ENCODE results near the gene PIK3CD. TPM values are rescaled to one million over a fixed set of nuclear protein-coding genes. Genes with fewer than 3 reads are reported as not detected.

PIK3CD gene
- total RNA-seq, 1 experiment from 2014 or later: 10.3 TPM

DNA sequence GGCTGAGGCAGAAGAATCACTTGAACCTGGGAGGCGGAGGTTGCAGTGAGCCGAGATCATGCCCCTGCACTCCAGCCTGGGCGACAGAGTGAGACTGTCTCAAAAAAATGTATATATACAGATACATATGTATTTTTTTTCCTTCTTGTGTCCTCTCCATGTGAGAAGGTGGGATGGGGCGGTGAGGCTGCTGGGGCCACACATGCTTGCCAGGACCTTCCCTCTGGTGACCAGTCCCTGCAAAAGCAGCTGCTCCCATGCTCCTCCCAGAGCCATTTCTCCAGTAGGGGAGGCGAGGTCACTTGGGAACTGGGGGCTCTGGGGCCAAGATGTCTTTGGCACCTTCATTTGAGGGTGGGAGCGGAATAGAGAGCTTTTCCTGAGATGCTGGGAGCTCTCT is 74.9 kb downstream of the PIK3CD start:
- no TSS peak for BruUV-seq (replicated peaks)
- no peak for TF ChIP-seq EZH2 (IDR thresholded peaks at IDR 0.05; ENCODE audit: low read depth)
- TF ChIP-seq CTCF (conservative IDR thresholded peaks at IDR 0.05): no peak
- Histone ChIP-seq H3K4me3 (no peak overlapping the region), H3F3A (ENCODE audit: insufficient read depth, low read depth) (no peaks in the 10 kb centered on the region), H3K27ac (no peak overlapping the region), H3K36me3 (ENCODE audit: low read depth) (no peaks in the 10 kb centered on the region), H2AFZ (no peak overlapping the region), H3K79me2 (ENCODE audit: low read depth) (no peaks in the 10 kb centered on the region), H3K9me2 (ENCODE audit: insufficient read depth) (no peaks in the 10 kb centered on the region), H3K27me3 (ENCODE audit: insufficient read depth, low read depth) (no peaks in the 10 kb centered on the region), H3K9me3 (ENCODE audit: insufficient read depth, low read depth) (no peaks in the 10 kb centered on the region), H3K4me1 (replicated peaks; ENCODE audit: insufficient read depth) (no peaks in the 10 kb centered on the region), H3K4me2 (no peak overlapping the region), H4K20me1 (ENCODE audit: insufficient read depth) (no peaks in the 10 kb centered on the region; the same call in 1 of the 2 replicates)
- no peak for DNase-seq
- POLR2A ChIA-PET (ENCODE audit: unreplicated experiment): no interaction called here
- intact Hi-C loops (cut with micrococcal nuclease; ENCODE audit: unreplicated experiment): no loop called here
- CTCF ChIA-PET: no interaction called here

GRCh38 chr1:9726905-9727595 is 75.5 kb downstream of the PIK3CD start:
- H3K4me3 ChIP-seq: no peak overlapping the region
- H3K4me2 ChIP-seq: no peak overlapping the region
- no peak for DNase-seq
- H3K36me3 ChIP-seq (ENCODE audit: low read depth): no peaks in the 10 kb centered on the region
- H3K27me3 ChIP-seq (ENCODE audit: insufficient read depth, low read depth): no peaks in the 10 kb centered on the region
- H3K4me1 ChIP-seq (replicated peaks; ENCODE audit: insufficient read depth): no peaks in the 10 kb centered on the region
- TF ChIP-seq CTCF (conservative IDR thresholded peaks at IDR 0.05) (no peak), EZH2 (IDR thresholded peaks at IDR 0.05; ENCODE audit: low read depth) (no peak)
- no TSS peak for BruUV-seq (replicated peaks)
- ChIA-PET POLR2A (ENCODE audit: unreplicated experiment) (no interaction called here), CTCF (interaction anchor here (0.6 kb wide), 1 partner anchor 15 kb away, joined by 4 read pairs; no protein-coding TSS in a partner anchor)
- H4K20me1 ChIP-seq (ENCODE audit: insufficient read depth): no peaks in the 10 kb centered on the region; the same call in 1 of the 2 replicates
- H2AFZ ChIP-seq: no peak overlapping the region
- no peaks in the 10 kb centered on the region for H3K9me2 ChIP-seq (ENCODE audit: insufficient read depth)
- H3K9me3 ChIP-seq (ENCODE audit: insufficient read depth, low read depth): no peaks in the 10 kb centered on the region
- no peaks in the 10 kb centered on the region for H3K79me2 ChIP-seq (ENCODE audit: low read depth)
- intact Hi-C loops (cut with micrococcal nuclease; ENCODE audit: unreplicated experiment): no loop called here
- H3F3A ChIP-seq (ENCODE audit: insufficient read depth, low read depth): no peaks in the 10 kb centered on the region
- no peak overlapping the region for H3K27ac ChIP-seq

GRCh38 chr1:9728451-9729295 is 77.1 kb downstream of the PIK3CD start:
- CTCF ChIA-PET: no interaction called here
- H3F3A ChIP-seq (ENCODE audit: insufficient read depth, low read depth): no peaks in the 10 kb centered on the region
- TF ChIP-seq CTCF (conservative IDR thresholded peaks at IDR 0.05) (no peak), EZH2 (IDR thresholded peaks at IDR 0.05; ENCODE audit: low read depth) (no peak)
- no peaks in the 10 kb centered on the region for H3K9me2 ChIP-seq (ENCODE audit: insufficient read depth)
- no peaks in the 10 kb centered on the region for H3K79me2 ChIP-seq (ENCODE audit: low read depth)
- no peaks in the 10 kb centered on the region for H3K4me1 ChIP-seq (replicated peaks; ENCODE audit: insufficient read depth)
- H3K4me3 ChIP-seq: no peak overlapping the region
- no peaks in the 10 kb centered on the region for H3K36me3 ChIP-seq (ENCODE audit: low read depth)
- POLR2A ChIA-PET (ENCODE audit: unreplicated experiment): no interaction called here
- H4K20me1 ChIP-seq (ENCODE audit: insufficient read depth): no peaks in the 10 kb centered on the region; the same call in 1 of the 2 replicates
- no peaks in the 10 kb centered on the region for H3K27me3 ChIP-seq (ENCODE audit: insufficient read depth, low read depth)
- H2AFZ ChIP-seq: no peak overlapping the region
- intact Hi-C loops (cut with micrococcal nuclease; ENCODE audit: unreplicated experiment): no loop called here
- no peak overlapping the region for H3K4me2 ChIP-seq
- no peak for DNase-seq
- no TSS peak for BruUV-seq (replicated peaks)
- H3K9me3 ChIP-seq (ENCODE audit: insufficient read depth, low read depth): no peaks in the 10 kb centered on the region
- H3K27ac ChIP-seq: no peak overlapping the region

Measured in PC-9 (cell line).